HG03060 (cell line): ENCODE results near the gene IMPA2.

Experiments used
- ATAC-seq: cut with Tn5 transposase; IDR thresholded peaks from one replicate; pipeline ENCODE4 v1.9.1; 2021; ENCODE audit warnings: low read depth, moderate number of reproducible peaks; ENCODE audit not compliant: unreplicated experiment

IMPA2 gene

DNA sequence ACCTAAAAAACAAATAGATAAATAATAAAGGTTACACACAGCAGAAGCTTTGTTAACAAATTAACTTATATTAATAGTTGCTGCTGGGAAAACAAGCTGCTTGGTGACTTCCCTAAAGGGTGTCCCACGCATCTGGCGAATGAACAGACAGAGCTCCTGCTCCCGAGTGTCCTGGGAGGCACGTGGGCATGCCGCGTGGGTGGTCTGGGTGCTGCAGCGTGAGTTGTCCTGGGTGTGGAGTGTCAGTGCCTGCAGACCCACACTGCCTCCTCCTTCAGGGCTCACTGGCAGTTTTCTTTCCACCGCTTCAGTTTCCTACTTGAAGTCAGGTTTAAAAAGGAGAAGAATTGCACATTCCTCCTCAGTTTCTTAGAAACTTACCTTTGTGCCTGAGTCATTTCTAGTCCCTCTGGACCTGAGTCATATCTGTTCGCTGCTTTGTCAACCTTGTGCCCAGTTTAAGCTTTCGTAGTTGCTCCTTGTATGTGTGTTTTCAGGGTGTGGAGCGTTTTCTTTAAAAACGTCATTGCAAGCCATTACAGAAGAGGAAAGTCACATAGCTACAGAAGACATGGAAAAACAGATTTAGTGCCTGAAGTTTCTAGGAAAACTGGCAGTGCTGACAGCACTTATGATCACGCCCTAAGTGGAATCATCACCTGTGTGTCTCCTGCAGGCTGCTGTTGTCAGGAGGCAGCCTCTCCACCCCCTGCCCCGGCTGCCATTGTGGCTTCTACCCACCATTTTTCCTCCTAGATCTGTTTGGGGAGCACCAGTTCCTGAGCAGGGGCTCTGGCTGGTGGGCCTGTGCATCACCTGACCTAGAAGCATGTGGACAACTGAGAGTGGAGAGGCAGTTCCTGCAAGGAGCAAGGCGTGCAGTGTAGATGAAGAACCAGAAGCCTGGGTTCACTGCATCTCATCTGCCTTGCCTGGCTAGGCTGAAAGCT is 24.5 kb downstream of the IMPA2 start:
- ATAC-seq = peak; percentile 47

DNA sequence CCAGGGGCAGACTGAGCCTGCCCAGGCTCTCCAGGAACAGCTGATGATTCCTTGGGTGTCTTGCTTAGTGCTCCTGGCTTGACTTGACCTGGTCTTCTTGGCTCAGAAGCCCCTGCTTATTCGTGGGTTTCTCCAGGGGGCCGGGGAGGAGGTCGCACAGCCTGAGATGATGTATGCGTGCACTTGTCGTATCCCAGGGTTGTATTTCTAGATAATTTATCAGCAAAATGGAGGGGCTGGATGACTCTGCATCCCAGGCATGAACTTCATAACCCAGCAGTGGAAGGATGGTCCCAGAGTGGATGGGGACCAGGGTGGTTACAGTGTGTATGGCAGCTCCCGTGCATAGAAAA is 25.2 kb downstream of the IMPA2 start:
- no peak for ATAC-seq

DNA sequence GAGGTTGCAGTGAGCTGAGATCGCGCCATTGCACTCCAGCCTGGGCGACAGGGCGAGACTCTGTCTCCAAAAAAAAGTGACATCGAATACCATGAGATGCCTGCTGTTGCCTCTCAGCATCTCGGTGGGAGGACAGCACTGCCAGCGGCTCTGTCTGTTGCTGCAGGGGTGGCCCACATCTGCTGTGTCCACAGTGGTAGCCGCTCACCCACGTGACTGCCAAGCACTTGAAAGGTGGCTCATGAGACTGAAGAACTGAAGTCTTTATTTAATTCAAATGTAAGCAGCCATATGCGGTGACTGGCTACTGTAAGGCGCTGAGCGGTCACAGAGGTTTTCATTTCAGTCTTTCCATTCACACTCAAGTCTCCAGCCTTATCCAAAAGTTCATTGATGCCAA is 25.8 kb downstream of the IMPA2 start:
- ATAC-seq = no peak

DNA sequence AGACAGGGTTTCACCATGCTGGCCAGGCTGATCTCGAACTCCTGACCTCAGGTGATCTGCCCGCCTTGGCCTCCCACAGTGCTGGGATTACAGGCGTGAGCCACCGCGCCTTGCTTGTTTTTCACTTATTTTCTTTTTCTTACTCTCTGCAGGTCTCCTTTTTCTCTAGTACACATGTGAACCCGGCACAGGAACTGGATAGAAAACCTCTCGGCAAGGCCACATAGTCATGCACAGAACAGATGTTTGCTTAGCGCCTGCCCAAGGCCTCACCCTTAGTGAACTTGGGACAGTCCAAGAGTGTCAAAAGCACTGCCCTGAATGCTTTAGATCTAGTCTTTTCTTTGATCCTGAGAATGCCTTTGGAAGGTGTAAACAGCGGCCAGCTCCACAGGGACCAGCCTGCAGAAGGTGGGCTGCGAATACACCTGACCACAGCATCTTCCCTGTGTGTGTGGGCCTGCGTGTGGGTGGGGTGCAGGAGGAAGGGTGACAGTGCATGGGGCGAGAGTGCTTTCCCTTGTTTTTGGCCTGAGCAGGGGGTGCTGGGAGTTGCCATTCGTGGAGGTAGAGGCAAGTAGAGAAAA is 27.0 kb downstream of the IMPA2 start:
- no peak for ATAC-seq

DNA sequence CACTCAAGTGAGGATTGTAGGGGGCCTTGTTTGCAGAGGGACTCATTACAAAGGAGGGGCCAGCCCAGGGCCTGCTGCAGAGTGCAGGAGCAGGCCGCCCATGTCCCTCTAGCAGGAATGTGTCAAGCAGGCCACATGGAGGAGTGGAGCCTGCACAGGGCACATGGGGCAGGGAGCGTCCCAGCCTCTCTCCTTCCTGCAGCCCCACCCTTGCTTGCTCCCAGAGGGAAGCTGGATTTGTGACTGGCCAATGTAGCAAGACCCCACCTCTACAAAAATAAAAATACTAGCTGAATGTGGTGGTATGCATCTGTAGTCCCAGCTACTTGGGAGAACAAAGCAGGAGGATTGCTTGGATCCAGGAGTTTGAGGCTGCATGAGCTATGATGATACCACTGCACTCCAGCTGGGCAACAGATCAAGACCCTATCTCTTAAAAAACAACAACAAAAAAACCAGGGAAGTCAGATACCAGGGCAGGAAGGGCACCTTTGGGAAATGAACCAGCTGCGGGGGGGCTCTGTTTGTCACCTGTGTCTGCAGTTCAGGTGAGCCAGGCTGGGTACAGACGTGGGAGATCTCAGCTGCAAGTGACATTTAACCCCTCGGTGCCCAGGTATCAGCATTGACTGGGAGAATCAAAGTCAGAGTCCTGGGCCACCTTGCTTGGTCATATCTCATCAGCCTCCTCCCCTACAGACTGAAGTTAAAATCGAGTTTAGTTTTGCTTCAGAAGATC is 27.7 kb downstream of the IMPA2 start:
- ATAC-seq = no peak

DNA sequence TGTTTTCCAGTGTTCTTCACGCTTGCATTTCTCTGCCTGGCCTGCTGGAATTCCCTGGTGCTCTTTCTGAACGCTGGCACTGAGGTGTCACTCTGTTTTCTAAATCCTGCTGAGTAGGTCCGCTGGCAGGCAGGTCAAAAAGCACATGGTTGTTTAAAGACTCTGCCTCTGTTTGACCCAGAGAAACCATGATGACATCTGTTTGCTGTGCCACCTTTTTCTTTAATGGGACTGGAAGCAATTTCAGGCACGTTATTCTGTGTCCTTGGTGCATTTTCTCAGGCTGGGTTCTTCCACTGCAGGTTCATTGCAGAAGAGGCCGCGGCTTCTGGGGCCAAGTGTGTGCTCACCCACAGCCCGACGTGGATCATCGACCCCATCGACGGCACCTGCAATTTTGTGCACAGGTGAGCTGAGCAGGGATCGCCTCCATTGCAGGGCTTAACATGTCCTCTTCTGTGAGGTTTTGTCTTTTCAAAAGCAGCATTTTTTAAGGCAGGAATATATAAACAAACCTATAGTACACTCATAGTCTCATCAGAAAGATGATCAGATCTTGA is 28.4 kb downstream of the IMPA2 start:
- ATAC-seq = no peak

DNA sequence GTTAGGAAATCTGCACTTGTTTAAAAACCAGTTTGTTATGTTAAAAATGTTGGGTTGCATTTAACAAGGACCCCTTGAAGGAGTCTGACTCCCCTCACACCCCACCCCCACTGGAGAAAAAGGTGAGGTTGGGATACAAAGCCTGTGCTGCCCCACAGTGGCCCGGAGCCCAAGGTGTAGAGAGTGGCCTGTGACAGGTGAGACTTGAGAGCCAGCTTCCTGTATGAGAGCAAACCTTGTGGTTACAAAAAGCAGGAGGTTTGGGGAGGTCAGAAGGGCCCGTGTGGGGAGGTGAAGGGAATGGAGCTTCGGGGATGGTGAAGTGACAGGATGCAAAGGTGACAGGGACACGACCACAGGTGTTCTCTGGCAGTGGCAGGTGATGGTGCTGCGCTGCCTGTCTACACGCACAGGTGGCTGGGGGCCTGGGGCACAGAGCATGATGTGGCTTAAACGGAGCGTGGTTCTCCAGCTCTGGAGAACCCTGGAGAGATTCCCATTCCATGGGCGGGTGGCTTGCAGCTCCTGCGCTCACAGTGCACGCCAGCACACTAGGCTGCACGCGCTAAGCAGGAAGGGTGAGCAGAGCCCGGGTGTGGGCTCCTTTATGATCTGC is 29.0 kb downstream of the IMPA2 start:
- no peak for ATAC-seq

DNA sequence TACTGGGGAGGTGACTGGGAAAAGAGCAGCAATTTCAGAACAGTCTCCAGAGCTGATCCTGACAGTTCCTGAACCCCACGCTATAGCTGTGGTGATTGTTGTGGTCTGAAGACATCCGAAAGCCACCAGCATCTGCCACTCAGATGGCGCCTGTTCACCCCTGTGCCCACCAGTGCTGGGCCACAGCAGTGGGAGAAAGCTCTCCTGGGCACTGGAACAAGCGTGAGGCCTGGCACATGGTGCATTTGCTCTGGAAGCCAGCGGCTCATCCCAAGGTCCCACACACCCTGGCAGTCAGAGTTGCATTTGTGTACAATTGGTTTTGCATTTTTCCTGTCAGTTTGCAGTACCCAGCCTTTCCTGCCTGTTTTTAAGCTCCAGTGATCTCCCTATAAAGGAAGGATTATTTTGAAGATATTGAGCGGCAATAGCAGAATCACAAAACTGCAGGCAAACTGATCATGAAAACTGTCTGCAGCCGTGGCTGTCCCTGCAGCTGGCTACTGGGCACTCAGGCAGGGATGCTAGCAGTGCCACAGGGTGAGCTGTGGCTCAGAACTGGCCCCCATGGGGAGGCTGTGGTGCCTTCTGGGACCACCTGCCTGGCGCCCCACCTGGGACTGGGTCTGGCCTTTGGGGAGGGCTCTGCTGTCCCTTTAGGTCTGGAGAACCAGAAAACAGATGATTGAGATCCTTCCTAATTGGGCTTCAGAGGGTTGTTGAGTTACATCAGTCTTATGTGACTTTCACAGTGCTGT is 30.1 kb downstream of the IMPA2 start:
- no peak for ATAC-seq

DNA sequence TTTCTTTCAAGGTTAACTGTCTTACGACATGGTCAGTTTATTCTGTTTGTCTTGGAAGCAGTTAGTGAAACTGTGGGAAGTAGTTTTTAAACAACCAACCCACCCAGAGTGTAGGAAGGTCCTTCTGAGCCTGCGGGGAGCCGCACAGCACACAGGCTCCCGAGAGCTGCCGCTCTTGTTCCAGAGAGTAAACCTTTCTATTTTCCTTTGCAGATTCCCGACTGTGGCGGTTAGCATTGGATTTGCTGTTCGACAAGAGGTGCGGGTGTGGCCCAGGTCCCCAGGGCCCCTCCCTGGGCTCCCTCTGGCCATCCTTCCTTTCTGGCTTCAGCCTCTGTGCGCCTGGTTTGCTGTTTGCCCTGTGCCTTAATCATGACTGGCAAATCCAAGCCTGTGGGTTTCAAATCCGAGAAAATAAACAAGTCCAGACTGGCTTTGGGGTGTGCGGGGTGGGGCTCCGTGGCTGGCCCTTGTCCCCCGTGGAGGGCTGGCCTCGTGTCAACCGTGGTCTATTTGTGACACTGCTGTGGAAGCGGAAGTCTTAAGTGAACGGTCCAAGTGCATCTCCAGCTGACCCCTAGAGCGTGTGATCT is 30.7 kb downstream of the IMPA2 start:
- ATAC-seq = no peak

DNA sequence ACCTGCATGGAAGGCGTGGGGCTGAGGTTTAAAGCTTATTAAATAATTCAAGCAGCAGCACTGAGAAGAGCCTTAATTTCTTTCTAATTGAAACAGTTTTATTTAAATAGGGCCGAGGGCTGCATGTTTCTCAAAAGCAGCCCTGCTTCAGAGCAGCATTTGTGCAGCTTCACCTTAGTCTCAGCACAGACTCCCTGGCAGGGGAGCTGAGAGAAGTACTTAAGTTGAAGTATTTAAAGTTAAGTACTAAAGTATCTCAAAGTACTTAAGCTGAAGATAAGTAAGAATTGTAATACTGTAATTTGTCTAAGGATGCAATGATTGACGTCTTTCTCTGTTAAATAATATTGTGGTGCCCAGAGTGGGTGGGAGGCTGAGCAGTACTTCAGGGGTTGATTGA is 31.4 kb downstream of the IMPA2 start:
- ATAC-seq = no peak

DNA sequence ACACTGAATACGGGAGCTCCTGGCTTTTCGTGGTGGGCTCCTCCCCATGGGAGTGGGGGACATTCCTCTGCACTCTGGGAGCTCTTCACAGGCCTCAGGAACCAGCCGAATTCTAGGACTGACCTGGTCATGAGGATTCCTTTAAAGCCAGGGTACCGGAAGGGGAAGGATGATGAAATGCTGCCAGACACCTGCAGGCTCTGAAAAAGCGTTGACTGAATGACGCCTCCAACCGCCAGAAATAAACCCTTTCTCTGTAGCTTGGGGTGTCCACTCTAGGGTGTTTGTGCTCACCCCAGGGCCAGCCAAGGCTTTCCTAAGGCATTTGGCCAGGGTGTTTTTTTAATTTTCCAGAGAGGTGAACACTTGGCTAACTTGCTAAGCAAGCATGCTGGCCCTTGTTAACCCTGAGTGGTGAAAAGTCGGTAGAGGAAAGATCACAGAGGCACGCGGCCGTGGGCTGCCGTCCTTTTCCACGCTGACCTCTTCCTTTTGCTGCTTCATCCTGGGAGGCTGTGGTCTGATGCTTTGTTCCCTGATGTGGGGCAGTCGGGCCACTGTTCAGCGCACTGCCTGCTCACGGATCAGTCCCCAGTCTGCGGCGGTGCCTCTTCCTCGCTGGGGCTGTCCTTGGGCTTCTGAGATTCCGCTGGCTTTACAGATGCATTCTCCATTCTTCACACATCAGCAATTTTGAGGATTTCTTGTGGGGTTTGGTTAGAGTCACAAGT is 32.0 kb downstream of the IMPA2 start:
- ATAC-seq = no peak

DNA sequence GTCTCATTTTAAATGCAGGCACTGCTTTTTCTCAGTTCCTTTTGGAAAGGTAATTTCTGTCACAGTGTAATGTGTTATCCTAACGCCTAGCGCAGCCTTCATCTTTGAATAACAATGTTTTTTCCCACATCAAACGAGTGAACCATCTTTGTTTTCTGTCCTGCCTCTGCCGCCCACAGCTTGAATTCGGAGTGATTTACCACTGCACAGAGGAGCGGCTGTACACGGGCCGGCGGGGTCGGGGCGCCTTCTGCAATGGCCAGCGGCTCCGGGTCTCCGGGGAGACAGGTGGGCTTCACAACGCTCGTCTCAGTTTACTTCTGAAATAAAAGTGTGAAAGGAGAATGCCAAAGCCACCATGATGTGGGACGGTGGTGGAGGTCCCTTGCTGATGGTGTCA is 32.8 kb downstream of the IMPA2 start:
- ATAC-seq = no peak

DNA sequence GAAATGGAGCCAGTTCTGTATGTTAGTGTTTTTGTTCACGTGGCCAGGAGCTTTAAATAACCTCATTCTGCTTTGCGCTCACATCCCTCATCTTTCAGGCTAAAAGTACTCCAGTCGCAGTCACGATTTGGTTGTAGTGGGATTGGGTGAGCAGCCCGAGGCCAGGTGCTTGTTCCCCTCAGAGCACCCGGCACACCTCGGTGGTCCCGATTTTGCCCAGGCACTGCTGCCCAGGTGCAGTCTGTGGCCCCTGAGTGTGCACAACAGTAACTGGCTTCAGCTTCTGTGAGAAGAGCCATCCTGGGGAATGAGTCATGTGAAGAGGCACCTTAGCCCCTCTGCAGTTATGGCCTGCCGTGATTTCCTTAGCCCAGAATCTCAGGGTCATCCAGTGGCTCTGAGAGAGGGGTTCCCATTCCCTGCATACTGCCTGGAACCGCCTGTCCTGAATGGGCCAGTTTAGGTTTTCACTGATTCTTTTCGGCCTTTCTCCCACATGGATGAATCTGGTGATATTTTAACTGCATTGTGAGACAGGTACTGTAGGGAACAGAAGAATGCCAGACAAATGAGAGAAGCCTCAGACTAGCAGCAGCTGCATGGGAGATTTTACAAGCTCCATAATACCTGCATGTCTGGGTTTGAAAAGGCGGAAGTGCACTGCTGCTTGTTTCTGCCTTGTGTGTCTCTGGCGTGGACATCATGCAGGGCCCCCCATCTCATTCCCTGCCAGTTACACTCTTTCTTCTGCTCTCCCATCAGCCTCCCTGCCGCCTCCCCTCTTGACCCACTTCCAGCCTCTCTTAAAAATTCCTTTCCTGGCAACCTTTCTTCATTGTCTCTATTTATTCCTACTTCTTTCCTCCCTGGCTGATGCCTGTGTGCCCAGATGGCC is 33.5 kb downstream of the IMPA2 start:
- ATAC-seq = no peak

DNA sequence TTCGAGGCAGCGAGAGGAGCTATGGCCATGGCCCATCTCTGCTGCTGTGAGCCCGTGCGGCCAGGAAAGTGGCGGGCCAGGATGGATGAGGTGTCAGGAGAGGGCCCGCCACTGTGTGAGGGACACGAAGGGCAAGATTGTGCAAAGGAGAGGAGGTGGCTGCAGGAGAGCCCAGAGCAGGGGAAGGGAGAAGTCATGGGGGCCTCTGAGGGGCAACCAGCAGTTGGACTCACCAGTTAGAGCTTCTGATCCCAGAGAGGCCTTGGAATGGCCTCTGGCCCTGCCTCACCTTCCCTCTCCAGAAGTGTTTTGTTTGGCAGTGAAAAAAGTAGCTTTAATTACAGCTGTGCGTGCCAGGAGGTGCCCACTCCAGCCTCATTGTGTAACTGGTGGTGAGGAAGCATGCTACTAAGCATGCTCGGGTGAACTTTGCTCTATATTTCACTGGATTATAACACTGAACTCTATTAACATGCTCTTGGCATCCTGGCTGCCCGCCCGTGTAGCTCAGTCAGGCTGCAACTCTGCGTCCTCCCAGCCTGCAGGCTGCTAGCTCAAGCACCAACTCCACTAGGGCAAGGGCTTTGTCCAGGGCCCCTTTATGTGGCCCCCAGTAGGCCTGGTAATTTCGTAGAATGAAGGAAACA is 34.2 kb downstream of the IMPA2 start:
- no peak for ATAC-seq

DNA sequence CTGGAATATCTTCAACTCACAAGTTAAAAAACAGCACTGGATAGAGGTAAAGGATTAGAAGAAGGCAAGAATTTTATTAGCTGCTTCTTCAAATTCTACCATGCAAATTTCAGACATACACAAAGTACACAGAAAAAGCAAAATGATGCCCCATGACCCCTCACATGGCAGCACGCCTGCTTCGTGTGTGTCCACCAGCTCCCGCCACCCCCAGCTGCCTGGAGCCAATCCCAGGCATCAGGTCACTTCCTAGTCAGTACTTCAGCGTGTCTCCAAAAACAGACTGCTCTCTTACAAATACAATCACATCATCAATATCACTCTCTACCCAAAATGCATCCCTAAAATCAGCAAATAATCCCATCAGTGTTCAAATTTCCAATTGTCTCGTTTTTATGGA is 35.8 kb downstream of the IMPA2 start:
- ATAC-seq = no peak

DNA sequence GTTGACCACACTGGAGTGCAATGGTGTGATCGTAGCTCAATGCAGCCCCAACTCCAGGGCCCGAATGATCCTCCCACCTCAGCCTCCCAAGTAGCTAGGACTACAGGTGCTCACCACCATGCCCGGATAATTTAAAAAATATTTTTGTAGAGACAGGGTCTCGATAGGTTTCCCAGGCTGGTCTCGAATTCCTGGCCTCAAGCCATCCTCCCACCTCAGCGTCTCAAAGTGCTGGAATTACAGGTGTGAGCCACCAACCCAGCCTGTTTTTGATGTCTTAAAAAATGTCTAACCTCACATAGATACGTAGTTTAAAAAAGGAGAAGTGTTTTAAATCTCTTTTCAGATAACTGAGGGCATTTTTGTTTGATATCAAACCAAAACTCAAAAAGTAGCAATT is 37.6 kb downstream of the IMPA2 start:
- ATAC-seq = no peak

DNA sequence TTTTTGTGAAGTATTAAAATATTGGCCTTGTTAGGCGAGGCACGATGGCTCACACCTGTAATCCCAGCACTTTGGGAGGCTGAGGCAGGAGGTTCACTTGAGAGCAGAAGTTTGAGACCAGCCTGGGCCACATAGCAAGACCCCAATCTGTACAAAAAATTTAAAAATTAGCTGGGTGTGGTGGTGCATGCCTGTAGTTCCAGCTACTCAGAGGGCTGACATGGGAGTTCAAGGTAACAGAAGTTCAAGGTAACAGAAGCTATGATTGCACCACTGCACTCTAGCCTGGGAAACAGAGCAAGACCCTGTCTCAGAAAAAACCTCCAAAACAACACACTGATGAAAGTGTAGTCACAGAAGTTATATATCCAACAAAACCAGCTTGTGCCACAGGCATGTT is 39.8 kb downstream of the IMPA2 start:
- ATAC-seq = no peak

DNA sequence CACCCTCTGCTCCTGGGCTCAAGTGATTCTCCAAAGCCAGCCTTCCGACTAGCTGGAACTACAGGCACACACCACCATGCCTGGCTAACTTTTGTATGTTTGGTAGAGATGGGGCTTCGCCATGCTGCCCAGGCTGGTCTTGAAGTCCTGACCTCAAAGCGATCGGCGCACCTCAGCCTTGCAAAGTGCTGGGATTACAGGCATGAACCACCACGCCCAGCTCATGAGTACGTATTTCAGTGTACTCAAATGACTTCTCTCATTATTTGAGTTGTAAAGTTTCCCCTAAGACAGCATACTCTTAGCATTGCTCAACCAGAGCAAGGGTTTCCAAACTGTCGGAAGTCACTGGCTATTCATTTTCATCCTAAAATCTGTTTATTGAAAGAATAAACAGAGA is 40.3 kb downstream of the IMPA2 start:
- no peak for ATAC-seq
